HepG2 (cell line): Measurements from ENCODE around the gene TRDN. TPM values are rescaled to one million over a fixed set of nuclear protein-coding genes. Genes with fewer than 3 reads are reported as not detected.

ENCODE experiments used
- ATAC-seq: fragments of 200-7000 bp; cut with Tn5 transposase; 3 replicates; pipeline ENCODE4 v1.9.1; 2020; ENCODE audit warnings: mild to moderate bottlenecking, moderate library complexity
- BruUV-seq: library from RNA; stranded (reverse); fragments of 400-500 nt; replicated peaks from 2 replicates; lab custom pipeline; 2021; lab: Mats Ljungman, UMichigan
- CTCF ChIA-PET: fragments of 300-600 bp; formaldehyde crosslinking; extraction: SDS; loops from one replicate; lab custom pipeline; 2021; ENCODE audit warnings: low total read pairs, inconsistent platforms, low intra/inter-chr PET ratio; lab: Yijun Ruan, JAX
- POLR2A ChIA-PET: fragments of 350-600 bp; sonication (Branson Sonifier 250); formaldehyde crosslinking; loops from one replicate; lab custom pipeline; 2020; ENCODE audit warnings: antibody characterized with exemption, inconsistent platforms; lab: Yijun Ruan, JAX
- DNase-seq: peaks from one replicate; pipeline ENCODE4 v3.0.0-alpha.2; 2015; ENCODE audit warnings: low spot score
- FAIRE-seq: peaks from 3 replicates; lab custom pipeline; 2011; peaks lifted over from hg19 to GRCh38; lab: Jason Lieb, UNC
- H2AFZ ChIP-seq: one replicate; pipeline ENCODE4 v1.6.1; 2011; ENCODE audit warnings: low read length, inconsistent platforms
- H3K27ac ChIP-seq: fragments of 300-600 bp; 3 replicates; pipeline ENCODE4 v1.8.0; 2011; ENCODE audit warnings: mixed run types, mild to moderate bottlenecking, mixed read lengths, low read length, inconsistent platforms; ENCODE audit not compliant: insufficient read depth; ENCODE audit errors: extremely low read length
- H3K27me3 ChIP-seq, 2 experiments: fragments of 200-600 bp in 1 of 2; 2 replicates in 1 of 2; 3 replicates in 1 of 2; pipeline versions ENCODE4 v1.6.0 to v1.8.0; 2011; ENCODE audit warnings: low read length in 2 of 2, mild to moderate bottlenecking in 2 of 2, moderate library complexity in 2 of 2, inconsistent platforms in 1 of 2; ENCODE audit not compliant: insufficient read depth in 2 of 2, control insufficient read depth in 1 of 2
- H3K36me3 ChIP-seq, 2 experiments: fragments of 200-600 bp in 1 of 2; replicated peaks in 1 of 2; 2 replicates in 1 of 2; 3 replicates in 1 of 2; pipeline versions ENCODE4 v1.5.1 to v1.8.0; 2011; ENCODE audit warnings: low read length in 2 of 2, inconsistent platforms in 1 of 2; ENCODE audit not compliant: insufficient read depth in 2 of 2, control insufficient read depth in 1 of 2
- H3K4me1 ChIP-seq: 2 replicates; pipeline ENCODE4 v1.5.1; 2012; ENCODE audit warnings: low read length, inconsistent platforms; ENCODE audit not compliant: insufficient read depth
- H3K4me2 ChIP-seq: 2 replicates; pipeline ENCODE4 v1.6.0; 2011; ENCODE audit warnings: low read depth, low read length, inconsistent platforms
- H3K4me3 ChIP-seq, 3 experiments: fragments of 200-600 bp in 1 of 3; sonication (generic), shearing (Covaris generic) in 1 of 3; replicated peaks in 1 of 3; 2 replicates each; pipeline ENCODE4 v1.5.1; 2011 to 2016; ENCODE audit warnings: low read length in 3 of 3, inconsistent platforms in 2 of 3, low read depth in 2 of 3, mild to moderate bottlenecking in 2 of 3, control low read depth in 1 of 3, mixed read lengths in 1 of 3; ENCODE audit not compliant: insufficient read depth in 1 of 3
- H3K79me2 ChIP-seq: one replicate; pipeline ENCODE4 v1.6.1; 2011; ENCODE audit warnings: low read length, inconsistent platforms; ENCODE audit not compliant: insufficient read depth
- H3K9ac ChIP-seq: 2 replicates; pipeline ENCODE4 v1.6.0; 2011; ENCODE audit warnings: mild to moderate bottlenecking, low read depth, low read length, inconsistent platforms; ENCODE audit not compliant: insufficient read depth
- H3K9me3 ChIP-seq: 2 replicates; pipeline ENCODE4 v1.5.1; 2012; ENCODE audit warnings: mild to moderate bottlenecking, low read length
- H4K20me1 ChIP-seq: 2 replicates; pipeline ENCODE4 v1.6.0; 2011; ENCODE audit warnings: inconsistent platforms, mild to moderate bottlenecking, low read length, moderate library complexity; ENCODE audit not compliant: insufficient read depth
- ADNP ChIP-seq: sonication (generic); formaldehyde crosslinking; IDR thresholded peaks from 2 replicates; pipeline ENCODE4 v1.4.0; 2020; ENCODE audit warnings: missing genetic modification reagents
- ATF1 ChIP-seq: IDR thresholded peaks from 2 replicates; pipeline ENCODE4 v1.6.1; 2016; ENCODE audit warnings: mild to moderate bottlenecking, control low read depth
- GPN1 ChIP-seq: sonication (generic); formaldehyde crosslinking; IDR thresholded peaks from 2 replicates; pipeline ENCODE4 v1.5.1; 2020; ENCODE audit warnings: missing genetic modification reagents, borderline replicate concordance
- KLF12 ChIP-seq: sonication (generic); formaldehyde crosslinking; IDR thresholded peaks from 2 replicates; pipeline ENCODE4 v1.4.0; 2020; ENCODE audit warnings: missing genetic modification reagents, borderline replicate concordance
- SMARCC2 ChIP-seq: fragments of 450-650 bp; IDR thresholded peaks from 2 replicates; pipeline ENCODE4 v1.6.1; 2017; ENCODE audit warnings: antibody characterized with exemption, mild to moderate bottlenecking
- ZFY ChIP-seq: sonication (generic); formaldehyde crosslinking; IDR thresholded peaks from 2 replicates; pipeline ENCODE4 v1.4.0; 2020; ENCODE audit warnings: missing genetic modification reagents
- ZNF468 ChIP-seq: sonication (generic); formaldehyde crosslinking; IDR thresholded peaks from 2 replicates; pipeline ENCODE4 v1.8.0; 2022; ENCODE audit warnings: mild to moderate bottlenecking, moderate library complexity, missing genetic modification reagents
- ZNF550 ChIP-seq: sonication (generic); formaldehyde crosslinking; IDR thresholded peaks from 2 replicates; pipeline ENCODE4 v1.4.0; 2020; ENCODE audit warnings: mild to moderate bottlenecking, missing genetic modification reagents, borderline replicate concordance
- ZNF557 ChIP-seq: sonication (generic); formaldehyde crosslinking; IDR thresholded peaks from 2 replicates; pipeline ENCODE4 v1.4.0; 2020; ENCODE audit warnings: missing genetic modification reagents
- WGBS: methylation state at CpG from one replicate; pipeline ENCODE4 v1.1.6; 2017; ENCODE audit warnings: low lambda C conversion rate; 5-methylcytosine and 5-hydroxymethylcytosine counted together
- in situ Hi-C: cut with HindIII; loops from 2 replicates; pipeline ENCODE4 v1.10.0; 2017; ENCODE audit warnings: low pct_unique_long_range_greater_than_20kb; ENCODE audit not compliant: extremely low pct_ligation_motif_present
- intact Hi-C: fragments of 100-400 bp; cut with micrococcal nuclease; formaldehyde crosslinking; loops from one replicate; pipeline ENCODE4 v1.10.0; 2022; ENCODE audit not compliant: unreplicated experiment
- polyA plus RNA-seq, 8 experiments: library from polyadenylated mRNA; depleted of rRNA in 3 of 8; stranded (reverse) in 7 of 8; unstranded in 1 of 8; fragments of >200 nt; fragmentation: Illumina TruSeq in 4 of 8; extraction: Trizol in 4 of 8; gene quantifications; 2 replicates each; pipeline versions ENCODE4 v1.2.1 to v1.2.3, GENCODE V29; 2011 to 2016; ENCODE audit warnings: low read depth in 4 of 8, missing spikeins in 1 of 8, mixed read lengths in 1 of 8; ENCODE audit not compliant: insufficient read depth in 1 of 8
- total RNA-seq, 5 experiments: library from RNA; depleted of rRNA; stranded (reverse); fragments of >200 nt; fragmentation: Illumina TruSeq; extraction: Trizol; gene quantifications; 2 replicates each; pipeline ENCODE4 v1.2.3, GENCODE V29; 2016; ENCODE audit warnings: low read depth in 1 of 5
- TF ChIP-seq, protein P1 (sequence below): sonication (generic); formaldehyde crosslinking; IDR thresholded peaks from 2 replicates; pipeline ENCODE4; 2020; ENCODE audit warnings: missing genetic modification reagents, mild to moderate bottlenecking, borderline replicate concordance
- TF ChIP-seq, protein P2 (sequence below): sonication (generic); formaldehyde crosslinking; IDR thresholded peaks from 2 replicates; pipeline ENCODE4 v1.4.0; 2020; ENCODE audit warnings: mild to moderate bottlenecking, missing genetic modification reagents
- TF ChIP-seq, protein P3 (sequence below): sonication (generic); formaldehyde crosslinking; conservative IDR thresholded peaks from 2 replicates; pipeline ENCODE4 v1.8.0; 2022; ENCODE audit warnings: missing genetic modification reagents

The TRDN gene
- total and polyA plus RNA-seq, 2 of the 13 experiments (the other 11 are each of a cell fraction or from before 2014, with no cell fraction given), result not detected

DNA sequence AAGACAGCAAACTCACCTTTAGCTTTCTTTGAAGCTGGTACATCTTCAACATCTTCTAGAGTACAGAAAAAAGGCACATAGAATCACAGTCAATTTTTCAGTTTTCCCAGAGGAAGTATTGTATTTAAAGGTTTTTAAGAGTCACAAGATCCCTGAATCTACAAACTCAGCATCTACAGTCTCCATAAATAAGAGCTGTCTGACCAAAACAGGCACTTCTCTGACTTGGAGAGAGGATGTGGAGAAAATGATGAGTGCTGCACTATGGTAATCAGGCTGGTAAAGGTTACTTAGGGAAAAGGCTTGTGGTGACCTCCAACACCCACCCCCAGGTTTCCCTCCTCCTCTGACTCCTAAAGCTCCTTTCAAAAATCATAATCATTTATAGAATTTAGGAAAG is 412.7 kb downstream of the TRDN start (continued):
- TF ChIP-seq, protein P1, sequence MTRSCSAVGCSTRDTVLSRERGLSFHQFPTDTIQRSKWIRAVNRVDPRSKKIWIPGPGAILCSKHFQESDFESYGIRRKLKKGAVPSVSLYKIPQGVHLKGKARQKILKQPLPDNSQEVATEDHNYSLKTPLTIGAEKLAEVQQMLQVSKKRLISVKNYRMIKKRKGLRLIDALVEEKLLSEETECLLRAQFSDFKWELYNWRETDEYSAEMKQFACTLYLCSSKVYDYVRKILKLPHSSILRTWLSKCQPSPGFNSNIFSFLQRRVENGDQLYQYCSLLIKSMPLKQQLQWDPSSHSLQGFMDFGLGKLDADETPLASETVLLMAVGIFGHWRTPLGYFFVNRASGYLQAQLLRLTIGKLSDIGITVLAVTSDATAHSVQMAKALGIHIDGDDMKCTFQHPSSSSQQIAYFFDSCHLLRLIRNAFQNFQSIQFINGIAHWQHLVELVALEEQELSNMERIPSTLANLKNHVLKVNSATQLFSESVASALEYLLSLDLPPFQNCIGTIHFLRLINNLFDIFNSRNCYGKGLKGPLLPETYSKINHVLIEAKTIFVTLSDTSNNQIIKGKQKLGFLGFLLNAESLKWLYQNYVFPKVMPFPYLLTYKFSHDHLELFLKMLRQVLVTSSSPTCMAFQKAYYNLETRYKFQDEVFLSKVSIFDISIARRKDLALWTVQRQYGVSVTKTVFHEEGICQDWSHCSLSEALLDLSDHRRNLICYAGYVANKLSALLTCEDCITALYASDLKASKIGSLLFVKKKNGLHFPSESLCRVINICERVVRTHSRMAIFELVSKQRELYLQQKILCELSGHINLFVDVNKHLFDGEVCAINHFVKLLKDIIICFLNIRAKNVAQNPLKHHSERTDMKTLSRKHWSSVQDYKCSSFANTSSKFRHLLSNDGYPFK (CRISPR knock-in tag), result no peak
- TF ChIP-seq ZNF550 (CRISPR knock-in tag) (no peak), ZNF468 (CRISPR knock-in tag) (no peak), KLF12 (no peak)
- TF ChIP-seq, protein P2, sequence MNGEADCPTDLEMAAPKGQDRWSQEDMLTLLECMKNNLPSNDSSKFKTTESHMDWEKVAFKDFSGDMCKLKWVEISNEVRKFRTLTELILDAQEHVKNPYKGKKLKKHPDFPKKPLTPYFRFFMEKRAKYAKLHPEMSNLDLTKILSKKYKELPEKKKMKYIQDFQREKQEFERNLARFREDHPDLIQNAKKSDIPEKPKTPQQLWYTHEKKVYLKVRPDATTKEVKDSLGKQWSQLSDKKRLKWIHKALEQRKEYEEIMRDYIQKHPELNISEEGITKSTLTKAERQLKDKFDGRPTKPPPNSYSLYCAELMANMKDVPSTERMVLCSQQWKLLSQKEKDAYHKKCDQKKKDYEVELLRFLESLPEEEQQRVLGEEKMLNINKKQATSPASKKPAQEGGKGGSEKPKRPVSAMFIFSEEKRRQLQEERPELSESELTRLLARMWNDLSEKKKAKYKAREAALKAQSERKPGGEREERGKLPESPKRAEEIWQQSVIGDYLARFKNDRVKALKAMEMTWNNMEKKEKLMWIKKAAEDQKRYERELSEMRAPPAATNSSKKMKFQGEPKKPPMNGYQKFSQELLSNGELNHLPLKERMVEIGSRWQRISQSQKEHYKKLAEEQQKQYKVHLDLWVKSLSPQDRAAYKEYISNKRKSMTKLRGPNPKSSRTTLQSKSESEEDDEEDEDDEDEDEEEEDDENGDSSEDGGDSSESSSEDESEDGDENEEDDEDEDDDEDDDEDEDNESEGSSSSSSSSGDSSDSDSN (CRISPR knock-in tag), result no peak

DNA sequence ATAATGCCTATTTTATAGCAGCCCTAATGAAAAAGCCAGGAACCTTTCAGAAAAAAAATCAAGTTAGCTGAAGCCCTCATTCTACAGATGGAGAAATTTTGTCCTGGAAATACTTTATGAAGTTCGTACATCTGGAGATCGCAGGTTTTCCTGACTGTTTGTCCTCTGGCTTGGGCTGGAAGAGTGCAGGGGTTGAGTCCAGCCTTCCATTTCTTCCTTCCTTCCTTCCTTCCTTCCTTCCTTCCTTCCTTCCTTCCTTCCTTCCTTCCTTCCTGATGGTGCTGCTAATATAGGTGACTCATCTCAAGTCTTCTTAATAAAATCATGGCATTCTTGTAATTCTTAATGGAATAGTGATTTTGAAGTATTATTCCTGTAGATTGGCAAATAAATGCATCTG is 413.3 kb downstream of the TRDN start:
- no peak for FAIRE-seq
- ChIA-PET POLR2A (no interaction called here), CTCF (no interaction called here)
- 2% methylated on average over 2 of the region's 2 CpGs for WGBS
- Histone ChIP-seq H3K4me2 (no peak overlapping the region), H3K4me3 (no peak overlapping the region), H3K27me3 (no peaks in the 10 kb centered on the region), H3K36me3 (no peaks in the 10 kb centered on the region), H3K4me1 (no peaks in the 10 kb centered on the region), H3K9ac (no peak overlapping the region), H3K27ac (no peak overlapping the region), H3K9me3 (peaks cover 89% of the 10 kb centered on the region), H4K20me1 (no peaks in the 10 kb centered on the region), H2AFZ (no peak overlapping the region), H3K79me2 (no peaks in the 10 kb centered on the region)
- ATAC-seq, result no peak
- TF ChIP-seq SMARCC2, result no peak
- no peak for TF ChIP-seq ADNP (CRISPR knock-in tag)
- TF ChIP-seq, protein P3, sequence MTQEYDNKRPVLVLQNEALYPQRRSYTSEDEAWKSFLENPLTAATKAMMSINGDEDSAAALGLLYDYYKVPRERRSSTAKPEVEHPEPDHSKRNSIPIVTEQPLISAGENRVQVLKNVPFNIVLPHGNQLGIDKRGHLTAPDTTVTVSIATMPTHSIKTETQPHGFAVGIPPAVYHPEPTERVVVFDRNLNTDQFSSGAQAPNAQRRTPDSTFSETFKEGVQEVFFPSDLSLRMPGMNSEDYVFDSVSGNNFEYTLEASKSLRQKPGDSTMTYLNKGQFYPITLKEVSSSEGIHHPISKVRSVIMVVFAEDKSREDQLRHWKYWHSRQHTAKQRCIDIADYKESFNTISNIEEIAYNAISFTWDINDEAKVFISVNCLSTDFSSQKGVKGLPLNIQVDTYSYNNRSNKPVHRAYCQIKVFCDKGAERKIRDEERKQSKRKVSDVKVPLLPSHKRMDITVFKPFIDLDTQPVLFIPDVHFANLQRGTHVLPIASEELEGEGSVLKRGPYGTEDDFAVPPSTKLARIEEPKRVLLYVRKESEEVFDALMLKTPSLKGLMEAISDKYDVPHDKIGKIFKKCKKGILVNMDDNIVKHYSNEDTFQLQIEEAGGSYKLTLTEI (CRISPR knock-in tag), result no peak
- no peak for TF ChIP-seq ZFY
- TF ChIP-seq ATF1 (CRISPR knock-in tag), result no peak
- no peak for TF ChIP-seq ZNF557 (CRISPR knock-in tag)
- TF ChIP-seq GPN1 (CRISPR knock-in tag), result no peak
- intact Hi-C loops (no loop called here), in situ Hi-C loops (no loop called here)
- DNase-seq, result no peak
- no TSS peak for BruUV-seq
